ENCODE data around the gene PAPPA. TPM values are rescaled to one million over a fixed set of nuclear protein-coding genes. Genes with fewer than 3 reads are reported as not detected.
A peak's percentile ranks its signal among the peaks of the same experiment; 100 is the strongest.

PAPPA gene
- total RNA-seq, result 0.13 and 1.3 TPM in 2 replicates

GRCh38 chr9:116153765-116154333 is at the start of gene PAPPA:
Gene PAPPA, plus strand, starts transcription at chr9:116153791. Its CDS starts 382 bp downstream, at chr9:116154173.
- Histone ChIP-seq H3K36me3 (ENCODE audit: control insufficient read depth, insufficient read depth, low read length) (no peaks in the 10 kb centered on the region), H3K27me3 (ENCODE audit: control insufficient read depth, insufficient read depth, low read length) (peaks cover 20% of the 10 kb centered on the region), H3K4me3 (ENCODE audit: low read depth, low read length) (peak within 1 kb of the TSS; percentile 35)
- no peak for DNase-seq (ENCODE audit: low read depth)
- FAIRE-seq, result no peak
- no peak for TF ChIP-seq CTCF (IDR thresholded peaks at IDR 0.05; ENCODE audit: insufficient read depth, low read length, severe bottlenecking)

GRCh38 chr9:116103976-116104820 is 49.4 kb upstream of the PAPPA start:
- Histone ChIP-seq H3K27me3 (ENCODE audit: control insufficient read depth, insufficient read depth, low read length) (no peaks in the 10 kb centered on the region), H3K4me3 (ENCODE audit: low read depth, low read length) (no peak overlapping the region), H3K36me3 (ENCODE audit: control insufficient read depth, insufficient read depth, low read length) (no peaks in the 10 kb centered on the region)
- FAIRE-seq (no peak), DNase-seq (ENCODE audit: low read depth) (no peak)
- no peak for TF ChIP-seq CTCF (IDR thresholded peaks at IDR 0.05; ENCODE audit: insufficient read depth, low read length, severe bottlenecking)

GRCh38 chr9:116112236-116112635 is 41.4 kb upstream of the PAPPA start:
- H3K27me3 ChIP-seq (ENCODE audit: control insufficient read depth, insufficient read depth, low read length), result no peaks in the 10 kb centered on the region
- no peak overlapping the region for H3K4me3 ChIP-seq (ENCODE audit: low read depth, low read length)
- no peaks in the 10 kb centered on the region for H3K36me3 ChIP-seq (ENCODE audit: control insufficient read depth, insufficient read depth, low read length)
- DNase-seq (ENCODE audit: low read depth), result peak; percentile 45
- peak; percentile 37 for TF ChIP-seq CTCF (IDR thresholded peaks at IDR 0.05; ENCODE audit: insufficient read depth, low read length, severe bottlenecking)
- FAIRE-seq, result no peak

- FAIRE-seq (no peak), DNase-seq (ENCODE audit: low read depth) (no peak)
- no peaks in the 10 kb centered on the region for H3K36me3 ChIP-seq (ENCODE audit: control insufficient read depth, insufficient read depth, low read length)
- no peak overlapping the region for H3K4me3 ChIP-seq (ENCODE audit: low read depth, low read length)
- TF ChIP-seq CTCF (IDR thresholded peaks at IDR 0.05; ENCODE audit: insufficient read depth, low read length, severe bottlenecking), result no peak
- no peaks in the 10 kb centered on the region for H3K27me3 ChIP-seq (ENCODE audit: control insufficient read depth, insufficient read depth, low read length)
Measured at GRCh38 chr9:116115761-116116353, 37.7 kb upstream of the PAPPA start.

- no peak for TF ChIP-seq CTCF (IDR thresholded peaks at IDR 0.05; ENCODE audit: insufficient read depth, low read length, severe bottlenecking)
- Histone ChIP-seq H3K36me3 (ENCODE audit: control insufficient read depth, insufficient read depth, low read length) (no peaks in the 10 kb centered on the region), H3K27me3 (ENCODE audit: control insufficient read depth, insufficient read depth, low read length) (no peaks in the 10 kb centered on the region), H3K4me3 (ENCODE audit: low read depth, low read length) (no peak overlapping the region)
- no peak for DNase-seq (ENCODE audit: low read depth)
- FAIRE-seq, result no peak
Measured at GRCh38 chr9:116116393-116116792, 37.2 kb upstream of the PAPPA start.
